Stimulated activated CD8-positive, alpha-beta memory T cell treated with anti-CD3 and anti-CD28 coated beads, Interleukin-4, amount 100 ng/mL, for 4 hours (primary cell): ENCODE measurements around the gene GNAT2.

Experiments used
- DNase-seq, 2 donors: peaks; one replicate each; pipeline ENCODE4 v3.0.0-alpha.2; 2020; ENCODE audit warnings: low read depth in 2 of 2, low spot score in 1 of 2

GNAT2 gene

GRCh38 chr1:109566982-109567381 lies 52.4 kb downstream of the GNAT2 start:
- no peak for DNase-seq

DNA sequence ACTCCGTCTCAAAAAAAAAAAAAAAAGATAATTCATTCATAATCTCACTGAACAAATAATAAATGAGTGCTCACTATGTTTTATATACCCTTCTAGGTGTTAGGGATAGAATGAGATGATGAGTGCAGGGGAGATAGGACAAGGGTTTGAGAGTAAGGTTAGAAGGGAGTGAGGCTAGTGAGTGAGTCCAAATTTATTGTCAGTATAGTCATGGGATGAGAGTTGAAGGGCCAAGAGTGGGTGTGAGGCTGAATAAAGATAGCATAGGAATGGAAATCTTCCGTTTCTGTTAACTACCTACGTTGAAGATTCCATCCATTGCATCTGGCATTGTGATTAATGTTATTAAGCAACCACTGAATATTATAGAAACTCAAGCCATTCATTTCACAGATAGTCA lies 54.2 kb downstream of the GNAT2 start:
- no peak for DNase-seq

- no peak for DNase-seq
These were observed 55.1 kb downstream of the GNAT2 start for GRCh38 chr1:109564194-109564878.

GRCh38 chr1:109559995-109560394 lies 59.4 kb downstream of the GNAT2 start:
- no peak for DNase-seq

DNA sequence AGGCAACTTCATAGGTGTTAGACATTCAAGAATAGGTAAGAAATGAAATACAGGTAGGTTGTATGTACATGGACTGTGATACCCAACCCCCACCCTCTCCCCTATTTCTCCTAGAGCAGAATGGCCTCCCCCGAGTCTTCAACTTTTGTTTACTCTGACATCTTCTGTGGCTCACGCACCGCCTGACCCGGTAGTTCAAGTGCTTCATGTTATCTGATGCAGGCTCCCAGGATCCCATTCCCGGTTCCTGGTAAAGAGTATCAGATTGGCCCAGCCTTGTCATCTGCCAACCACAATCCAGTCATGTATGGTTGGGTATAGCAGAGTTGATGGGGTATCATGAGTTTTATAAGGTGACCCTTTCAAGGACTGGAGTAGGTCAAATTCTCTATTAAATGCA lies 61.9 kb downstream of the GNAT2 start:
- no peak for DNase-seq

DNA sequence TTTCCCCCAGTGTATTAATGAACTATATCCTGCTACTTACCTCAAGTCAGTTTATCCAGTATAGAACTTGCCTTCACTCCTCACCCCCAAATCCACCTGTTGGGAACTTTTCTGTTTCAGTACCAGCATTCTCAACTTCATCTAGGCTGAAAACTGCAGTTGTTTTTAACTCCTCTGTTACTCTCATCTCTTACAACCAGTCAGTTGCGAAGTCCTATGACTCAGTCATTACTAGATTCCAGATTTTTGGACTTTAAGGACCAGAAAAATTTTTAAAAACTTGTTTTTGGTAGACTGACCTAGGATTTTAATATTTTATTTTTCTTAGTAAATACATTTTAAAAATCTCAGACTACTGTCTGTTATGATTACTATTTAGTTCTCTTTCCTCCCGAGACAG lies 62.9 kb downstream of the GNAT2 start:
- no peak for DNase-seq
